Erythroblast (primary cell): Measurements from ENCODE around the gene PHOSPHO2.

Source experiments
- GATA1 ChIP-seq: IDR thresholded peaks from 2 replicates; pipeline ENCODE4 v1.6.1; 2011; ENCODE audit warnings: low read depth, mild to moderate bottlenecking, control low read depth, low read length, moderate library complexity
- POLR2A ChIP-seq: IDR thresholded peaks from 2 replicates; pipeline ENCODE4 v1.6.1; 2011; ENCODE audit warnings: mild to moderate bottlenecking, low read length

GRCh38 chr2:169672406-169672805 lies 21.9 kb upstream of the PHOSPHO2 start:
- no peak for TF ChIP-seq POLR2A
- TF ChIP-seq GATA1 = no peak
